OCI-LY7 (cell line): ENCODE data around the gene USP24. TPM values are rescaled to one million over a fixed set of nuclear protein-coding genes. Genes with fewer than 3 reads are reported as not detected.

ENCODE experiments used
- BruUV-seq: library from RNA; stranded (reverse); fragments of 400-500 nt; replicated peaks from 2 replicates; lab custom pipeline; 2021; lab: Mats Ljungman, UMichigan
- CTCF ChIA-PET: fragments of 300-600 bp; sonication (Branson Sonifier 250); formaldehyde crosslinking; loops from one replicate; lab custom pipeline; 2022; ENCODE audit warnings: antibody characterized with exemption; ENCODE audit not compliant: unreplicated experiment; lab: Charles Lee
- POLR2A ChIA-PET: fragments of 300-600 bp; sonication (Branson Sonifier 250); formaldehyde crosslinking; loops from one replicate; lab custom pipeline; 2022; ENCODE audit warnings: antibody characterized with exemption; lab: Charles Lee
- DNase-seq: peaks from one replicate; pipeline ENCODE4 v3.0.0-alpha.2; 2015; ENCODE audit warnings: low spot score
- H2AFZ ChIP-seq: fragments of 200-600 bp; sonication (generic), shearing (Covaris generic); 2 replicates; pipeline ENCODE4 v1.6.1; 2014; ENCODE audit warnings: mild to moderate bottlenecking, antibody characterized with exemption, low read length, moderate library complexity
- H3K27ac ChIP-seq: fragments of 200-600 bp; sonication (generic); 2 replicates; pipeline ENCODE4 v1.5.1; 2014; ENCODE audit warnings: mixed run types, low read depth, mild to moderate bottlenecking, moderate library complexity, low read length, inconsistent platforms; ENCODE audit not compliant: poor library complexity, severe bottlenecking
- H3K36me3 ChIP-seq: fragments of 200-600 bp; sonication (generic); 2 replicates; pipeline ENCODE4 v1.6.1; 2014; ENCODE audit warnings: mild to moderate bottlenecking, antibody characterized with exemption, low read length, moderate library complexity, mixed read lengths; ENCODE audit not compliant: insufficient read depth
- H3K4me1 ChIP-seq: fragments of 200-600 bp; sonication (generic); 2 replicates; pipeline ENCODE4 v1.5.1; 2014; ENCODE audit warnings: mild to moderate bottlenecking, low read length; ENCODE audit not compliant: insufficient read depth, poor library complexity, severe bottlenecking
- H3K4me2 ChIP-seq: fragments of 200-600 bp; sonication (generic); 2 replicates; pipeline ENCODE4 v1.6.1; 2014; ENCODE audit warnings: mild to moderate bottlenecking, low read length
- H3K4me3 ChIP-seq: fragments of 200-600 bp; sonication (generic); 2 replicates; pipeline ENCODE4 v1.5.1; 2014; ENCODE audit warnings: mild to moderate bottlenecking, low read depth, low read length; ENCODE audit not compliant: poor library complexity, severe bottlenecking
- H3K79me2 ChIP-seq: fragments of 200-600 bp; sonication (generic); 2 replicates; pipeline ENCODE4 v1.6.1; 2016; ENCODE audit warnings: low read depth, mild to moderate bottlenecking, low read length, moderate library complexity, mixed read lengths; ENCODE audit not compliant: insufficient read depth
- H3K9me2 ChIP-seq: fragments of 200-600 bp; sonication (generic); 2 replicates; pipeline ENCODE4 v1.6.1; 2016; ENCODE audit warnings: mild to moderate bottlenecking, low read length, mixed read lengths; ENCODE audit not compliant: insufficient read depth
- H3K9me3 ChIP-seq: fragments of 200-600 bp; sonication (generic); 2 replicates; pipeline ENCODE4 v1.6.1; 2014; ENCODE audit warnings: mild to moderate bottlenecking, mixed run types, low read length, mixed read lengths
- H4K20me1 ChIP-seq: fragments of 200-600 bp; sonication (generic); 2 replicates; pipeline ENCODE4 v1.6.1; 2014; ENCODE audit warnings: mild to moderate bottlenecking, antibody characterized with exemption, low read length, moderate library complexity, mixed read lengths; ENCODE audit not compliant: insufficient read depth
- EZH2phosphoT487 ChIP-seq: fragments of 200-600 bp; sonication (generic); IDR thresholded peaks from 2 replicates; pipeline ENCODE4 v1.6.1; 2018; ENCODE audit warnings: low read depth, borderline replicate concordance, mild to moderate bottlenecking, mixed run types, antibody characterized with exemption, low read length, moderate library complexity, mixed read lengths
- intact Hi-C: fragments of 100-400 bp; cut with micrococcal nuclease; formaldehyde crosslinking; loops from one replicate; pipeline ENCODE4 v1.10.0; 2022; ENCODE audit not compliant: unreplicated experiment
- total RNA-seq, 2 experiments: library from RNA; depleted of rRNA in 1 of 2; stranded (reverse); fragments of >200 nt in 1 of 2; shearing (Covaris generic) in 1 of 2; gene quantifications; 2 replicates each; pipeline ENCODE4 v1.2.3, GENCODE V29; 2014 to 2022
- TF ChIP-seq, protein P1 (sequence below): fragments of 200-600 bp; sonication (generic); conservative IDR thresholded peaks from 2 replicates; pipeline ENCODE4 v1.5.1; 2014; ENCODE audit warnings: mild to moderate bottlenecking, antibody characterized with exemption, low read length, moderate library complexity, mixed read lengths

Gene USP24
- total RNA-seq, 2 experiments from 2014 or later: 35.1 to 46.3 TPM

DNA sequence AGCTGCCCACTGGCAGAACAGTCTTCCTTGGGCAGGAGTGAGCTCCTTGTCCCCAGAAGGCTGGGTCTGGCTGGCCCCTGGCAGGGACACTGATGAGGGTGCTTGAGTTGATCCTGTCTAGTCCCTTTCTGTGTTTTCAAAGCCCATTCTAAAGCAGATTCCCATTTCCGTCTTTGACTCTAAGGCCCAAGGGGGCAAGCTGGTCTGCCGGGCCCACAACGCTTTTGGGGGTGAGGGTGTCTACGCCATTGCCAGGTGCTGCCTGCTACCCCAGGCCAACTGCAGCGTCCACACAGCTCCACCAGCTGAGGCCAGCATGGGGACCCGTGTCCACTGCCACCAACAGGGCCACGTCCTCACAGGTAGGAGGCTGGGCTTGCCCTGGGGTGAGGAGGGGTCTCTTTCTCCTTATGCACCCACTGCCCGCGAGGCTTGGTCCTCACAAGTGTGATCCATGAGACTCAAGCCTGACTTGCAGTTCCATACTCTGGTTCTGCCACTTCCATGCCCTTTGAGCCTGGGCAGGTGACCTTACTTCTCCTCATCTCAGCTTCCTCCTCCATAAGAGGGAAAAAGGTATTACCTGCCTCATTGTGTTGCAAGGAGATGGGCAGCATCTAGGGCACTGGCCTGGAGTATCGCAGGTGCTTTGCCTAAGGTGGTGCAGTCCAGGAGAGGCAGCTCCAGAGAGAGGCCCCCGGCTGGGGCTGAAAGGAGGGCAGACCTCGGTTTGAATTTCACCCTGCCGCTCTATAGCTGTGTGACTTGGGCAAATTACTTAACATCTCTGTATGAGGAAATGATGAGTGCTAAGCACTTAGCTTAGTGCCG, 155.6 kb downstream of the USP24 start:
- Histone ChIP-seq H2AFZ (no peak overlapping the region), H3K27ac (no peak overlapping the region), H3K4me3 (no peak overlapping the region), H3K9me2 (no peaks in the 10 kb centered on the region), H3K4me2 (no peak overlapping the region), H3K36me3 (no peaks in the 10 kb centered on the region), H3K4me1 (peaks cover 6% of the 10 kb centered on the region), H3K9me3 (no peaks in the 10 kb centered on the region), H4K20me1 (no peaks in the 10 kb centered on the region), H3K79me2 (no peaks in the 10 kb centered on the region)
- BruUV-seq: no TSS peak
- ChIA-PET POLR2A (no interaction called here), CTCF (interaction anchor here (0.6 kb wide), 1 partner anchor 16 kb away, joined by 4 read pairs; no protein-coding TSS in a partner anchor)
- no peak for DNase-seq
- intact Hi-C loops: no loop called here
- TF ChIP-seq EZH2phosphoT487: no peak
- TF ChIP-seq, protein P1, sequence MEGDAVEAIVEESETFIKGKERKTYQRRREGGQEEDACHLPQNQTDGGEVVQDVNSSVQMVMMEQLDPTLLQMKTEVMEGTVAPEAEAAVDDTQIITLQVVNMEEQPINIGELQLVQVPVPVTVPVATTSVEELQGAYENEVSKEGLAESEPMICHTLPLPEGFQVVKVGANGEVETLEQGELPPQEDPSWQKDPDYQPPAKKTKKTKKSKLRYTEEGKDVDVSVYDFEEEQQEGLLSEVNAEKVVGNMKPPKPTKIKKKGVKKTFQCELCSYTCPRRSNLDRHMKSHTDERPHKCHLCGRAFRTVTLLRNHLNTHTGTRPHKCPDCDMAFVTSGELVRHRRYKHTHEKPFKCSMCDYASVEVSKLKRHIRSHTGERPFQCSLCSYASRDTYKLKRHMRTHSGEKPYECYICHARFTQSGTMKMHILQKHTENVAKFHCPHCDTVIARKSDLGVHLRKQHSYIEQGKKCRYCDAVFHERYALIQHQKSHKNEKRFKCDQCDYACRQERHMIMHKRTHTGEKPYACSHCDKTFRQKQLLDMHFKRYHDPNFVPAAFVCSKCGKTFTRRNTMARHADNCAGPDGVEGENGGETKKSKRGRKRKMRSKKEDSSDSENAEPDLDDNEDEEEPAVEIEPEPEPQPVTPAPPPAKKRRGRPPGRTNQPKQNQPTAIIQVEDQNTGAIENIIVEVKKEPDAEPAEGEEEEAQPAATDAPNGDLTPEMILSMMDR: no peak

DNA sequence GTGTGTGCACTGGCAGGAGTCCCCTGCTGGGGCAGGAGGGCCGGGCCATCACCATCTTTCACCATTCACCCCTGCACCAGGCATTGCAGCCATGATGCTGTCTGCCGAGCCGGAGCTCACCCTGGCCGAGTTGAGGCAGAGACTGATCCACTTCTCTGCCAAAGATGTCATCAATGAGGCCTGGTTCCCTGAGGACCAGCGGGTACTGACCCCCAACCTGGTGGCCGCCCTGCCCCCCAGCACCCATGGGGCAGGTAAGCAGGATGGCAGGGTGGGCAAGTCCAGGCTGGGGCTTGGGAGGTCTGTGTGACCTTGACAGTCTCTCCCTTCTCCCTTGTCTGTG, 157.2 kb downstream of the USP24 start:
- no peak for DNase-seq
- no peak for TF ChIP-seq EZH2phosphoT487
- TF ChIP-seq, protein P1: no peak
- POLR2A ChIA-PET: no interaction called here
- no peaks in the 10 kb centered on the region for H3K79me2 ChIP-seq
- H3K4me3 ChIP-seq: no peak overlapping the region
- H3K4me1 ChIP-seq: no peaks in the 10 kb centered on the region
- CTCF ChIA-PET: no interaction called here
- H2AFZ ChIP-seq: no peak overlapping the region
- no peaks in the 10 kb centered on the region for H4K20me1 ChIP-seq
- no peak overlapping the region for H3K27ac ChIP-seq
- no peaks in the 10 kb centered on the region for H3K36me3 ChIP-seq
- no peak overlapping the region for H3K4me2 ChIP-seq
- no TSS peak for BruUV-seq
- no peaks in the 10 kb centered on the region for H3K9me3 ChIP-seq
- no peaks in the 10 kb centered on the region for H3K9me2 ChIP-seq
- intact Hi-C loops: no loop called here

DNA sequence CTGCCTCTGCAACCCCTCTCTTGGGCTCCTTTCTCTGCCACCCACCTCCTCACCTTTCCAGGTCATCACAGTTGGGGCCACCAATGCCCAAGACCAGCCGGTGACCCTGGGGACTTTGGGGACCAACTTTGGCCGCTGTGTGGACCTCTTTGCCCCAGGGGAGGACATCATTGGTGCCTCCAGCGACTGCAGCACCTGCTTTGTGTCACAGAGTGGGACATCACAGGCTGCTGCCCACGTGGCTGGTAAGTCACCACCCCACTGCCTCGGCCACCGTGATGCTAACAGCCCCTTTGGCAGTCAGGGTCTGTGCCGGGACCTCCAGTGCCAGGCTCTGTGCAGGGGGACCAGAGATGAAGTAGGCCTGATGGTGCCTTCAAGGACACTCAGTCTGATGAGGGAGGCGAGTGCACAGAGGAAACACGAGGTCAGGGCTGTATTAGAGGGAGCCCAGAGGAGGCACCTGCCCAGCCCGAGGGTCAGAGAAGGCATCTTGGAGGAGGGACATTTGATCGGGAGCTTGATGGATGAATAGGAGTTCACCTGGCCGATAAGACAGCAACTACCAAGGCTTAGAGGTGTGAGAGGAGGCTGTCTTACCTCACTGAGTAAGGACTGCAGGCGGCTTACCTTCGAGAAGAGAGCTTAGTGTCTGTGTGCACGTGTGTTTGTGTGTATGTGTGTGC, 157.8 kb downstream of the USP24 start:
- intact Hi-C loops: no loop called here
- ChIA-PET POLR2A (interaction anchor here (0.6 kb wide), 1 partner anchor 633 kb away, joined by 3 read pairs; no protein-coding TSS in a partner anchor), CTCF (no interaction called here)
- no peaks in the 10 kb centered on the region for H3K79me2 ChIP-seq
- H2AFZ ChIP-seq: no peak overlapping the region
- no peaks in the 10 kb centered on the region for H3K36me3 ChIP-seq
- no peak overlapping the region for H3K4me2 ChIP-seq
- TF ChIP-seq EZH2phosphoT487: no peak
- TF ChIP-seq, protein P1: no peak
- no peaks in the 10 kb centered on the region for H3K9me2 ChIP-seq
- H3K27ac ChIP-seq: no peak overlapping the region
- H3K4me3 ChIP-seq: no peak overlapping the region
- no peaks in the 10 kb centered on the region for H3K4me1 ChIP-seq
- no peaks in the 10 kb centered on the region for H3K9me3 ChIP-seq
- H4K20me1 ChIP-seq: no peaks in the 10 kb centered on the region
- BruUV-seq: no TSS peak
- DNase-seq: no peak
